HG02870 (cell line): ENCODE measurements around the gene CD82.
"Not testable (repeated sequence)": the region's sequence is repeated elsewhere in the genome, so short reads cannot be mapped to it uniquely, and the experiment has no call there.

ENCODE experiments used
- ATAC-seq: cut with Tn5 transposase; IDR thresholded peaks from one replicate; pipeline ENCODE4 v1.9.1; 2021; ENCODE audit warnings: mild to moderate bottlenecking, moderate library complexity; ENCODE audit not compliant: unreplicated experiment

The CD82 gene

DNA sequence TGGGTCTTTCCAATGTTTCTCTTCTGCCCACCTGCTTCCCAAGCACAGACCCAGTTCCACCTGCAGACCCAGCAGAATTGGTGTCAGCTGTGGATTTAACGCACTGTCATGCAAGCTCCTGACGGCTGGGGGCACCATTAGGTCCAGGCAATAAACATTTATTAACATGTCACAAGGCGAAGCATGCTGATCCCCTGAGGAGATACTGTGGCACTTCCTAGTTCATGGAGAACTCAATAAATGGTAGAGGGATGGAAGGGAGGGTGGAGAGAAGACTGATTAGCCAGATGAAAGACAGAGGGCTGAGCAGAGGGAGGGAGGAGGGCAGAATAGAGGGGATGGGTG lies 93.0 kb downstream of the CD82 start:
- ATAC-seq: no peak

GRCh38 chr11:44659641-44660040 lies 94.2 kb downstream of the CD82 start:
- no peak for ATAC-seq

DNA sequence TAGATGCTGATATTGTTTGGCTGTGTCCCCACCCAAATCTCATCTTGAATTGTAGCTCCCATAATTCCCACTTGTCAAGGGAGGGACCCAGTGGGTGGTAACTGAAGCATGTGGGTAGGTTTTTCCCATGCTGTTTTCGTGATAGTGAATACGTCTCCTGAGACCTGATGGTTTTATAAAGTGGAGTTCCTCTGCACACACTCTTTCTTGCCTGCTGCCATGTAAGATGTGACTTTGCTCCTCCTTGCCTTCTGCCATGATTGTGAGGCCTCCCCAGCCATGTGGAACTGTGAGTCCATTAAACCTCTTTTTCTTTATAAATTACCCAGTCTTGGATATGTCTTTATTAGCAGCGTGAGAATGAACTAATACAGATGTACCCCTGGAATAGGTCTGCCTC lies 95.1 kb downstream of the CD82 start:
- ATAC-seq: not testable (repeated sequence)

- ATAC-seq: no peak
Measured at GRCh38 chr11:44661311-44661717, 95.9 kb downstream of the CD82 start.
